ENCODE measurements around the gene IFNLR1. TPM values are rescaled to one million over a fixed set of nuclear protein-coding genes. Genes with fewer than 3 reads are reported as not detected.

Gene IFNLR1
- total and polyA plus RNA-seq, 5 donors = 3.3 to 6.2 (median 5.7) TPM

GRCh38 chr1:24120965-24121364, 66.1 kb downstream of the IFNLR1 start:
- no peak for DNase-seq
- H3K4me1 ChIP-seq (ENCODE audit: control insufficient read depth, insufficient read depth, low read length) = no peaks in the 10 kb centered on the region
- no peak for ATAC-seq
- peak overlapping the region; percentile 61 for H3K27ac ChIP-seq (ENCODE audit: low read length)
- no peaks in the 10 kb centered on the region for H3K9me3 ChIP-seq (ENCODE audit: control insufficient read depth, low read length)
- no peaks in the 10 kb centered on the region for H3K27me3 ChIP-seq (ENCODE audit: control insufficient read depth, insufficient read depth)
- intact Hi-C loops (cut with DNase I) = no loop called here
- H3K4me3 ChIP-seq (ENCODE audit: low read length) = no peak overlapping the region
- WGBS = 69% methylated on average over 3 of the region's 3 CpGs

GRCh38 chr1:24119859-24120756, 67.0 kb downstream of the IFNLR1 start:
- WGBS = 22% methylated on average over 17 of the region's 17 CpGs
- H3K27me3 ChIP-seq (ENCODE audit: control insufficient read depth, insufficient read depth) = no peaks in the 10 kb centered on the region
- intact Hi-C loops (cut with DNase I) = no loop called here
- peak overlapping the region; percentile 61 for H3K27ac ChIP-seq (ENCODE audit: low read length)
- H3K9me3 ChIP-seq (ENCODE audit: control insufficient read depth, low read length) = no peaks in the 10 kb centered on the region
- DNase-seq (peak; percentile 52 to 81 (median 80)), ATAC-seq (peak; percentile 78 to 80)
- H3K4me3 ChIP-seq (ENCODE audit: low read length) = no peak overlapping the region
- no peaks in the 10 kb centered on the region for H3K4me1 ChIP-seq (ENCODE audit: control insufficient read depth, insufficient read depth, low read length)

GRCh38 chr1:24119489-24119858, 67.6 kb downstream of the IFNLR1 start:
- Histone ChIP-seq H3K4me3 (ENCODE audit: low read length) (no peak overlapping the region), H3K9me3 (ENCODE audit: control insufficient read depth, low read length) (no peaks in the 10 kb centered on the region), H3K27ac (ENCODE audit: low read length) (no peak overlapping the region), H3K27me3 (ENCODE audit: control insufficient read depth, insufficient read depth) (no peaks in the 10 kb centered on the region), H3K4me1 (ENCODE audit: control insufficient read depth, insufficient read depth, low read length) (no peaks in the 10 kb centered on the region)
- intact Hi-C loops (cut with DNase I) = no loop called here
- 72% methylated on average over 5 of the region's 5 CpGs for WGBS
- ATAC-seq (no peak), DNase-seq (no peak)

- intact Hi-C loops (cut with DNase I) = no loop called here
- ATAC-seq (no peak), DNase-seq (no peak)
- Histone ChIP-seq H3K27me3 (ENCODE audit: control insufficient read depth, insufficient read depth) (no peaks in the 10 kb centered on the region), H3K27ac (ENCODE audit: low read length) (no peak overlapping the region), H3K4me3 (ENCODE audit: low read length) (no peak overlapping the region), H3K4me1 (ENCODE audit: control insufficient read depth, insufficient read depth, low read length) (no peaks in the 10 kb centered on the region), H3K9me3 (ENCODE audit: control insufficient read depth, low read length) (no peaks in the 10 kb centered on the region)
- whole genome bisulfite sequencing = 76% methylated on average over 8 of the region's 8 CpGs
These were observed 68.5 kb downstream of the IFNLR1 start for GRCh38 chr1:24118410-24119242.

GRCh38 chr1:24117722-24118409, 69.2 kb downstream of the IFNLR1 start:
- H3K4me3 ChIP-seq (ENCODE audit: low read length) = no peak overlapping the region
- 81% methylated on average over 14 of the region's 14 CpGs for WGBS
- intact Hi-C loops (cut with DNase I) = no loop called here
- no peaks in the 10 kb centered on the region for H3K4me1 ChIP-seq (ENCODE audit: control insufficient read depth, insufficient read depth, low read length)
- ATAC-seq = no peak
- H3K9me3 ChIP-seq (ENCODE audit: control insufficient read depth, low read length) = no peaks in the 10 kb centered on the region
- no peak overlapping the region for H3K27ac ChIP-seq (ENCODE audit: low read length)
- H3K27me3 ChIP-seq (ENCODE audit: control insufficient read depth, insufficient read depth) = no peaks in the 10 kb centered on the region
- peak in 1 of 3 donors; percentile 43 for DNase-seq

- intact Hi-C loops (cut with DNase I) = no loop called here
- no peaks in the 10 kb centered on the region for H3K4me1 ChIP-seq (ENCODE audit: control insufficient read depth, insufficient read depth, low read length)
- no peak overlapping the region for H3K4me3 ChIP-seq (ENCODE audit: low read length)
- no peaks in the 10 kb centered on the region for H3K27me3 ChIP-seq (ENCODE audit: control insufficient read depth, insufficient read depth)
- ATAC-seq (no peak), DNase-seq (no peak)
- WGBS = 97% methylated on average over 2 of the region's 2 CpGs
- no peaks in the 10 kb centered on the region for H3K9me3 ChIP-seq (ENCODE audit: control insufficient read depth, low read length)
- no peak overlapping the region for H3K27ac ChIP-seq (ENCODE audit: low read length)
These were observed 70.0 kb downstream of the IFNLR1 start for GRCh38 chr1:24117132-24117531.

- intact Hi-C loops (cut with DNase I) = loop anchor here in 3 of 4 donors (5.0 kb wide), 1 partner anchor 42 kb away; no protein-coding TSS in a partner anchor
- WGBS = 92% methylated on average over 6 of the region's 6 CpGs
These were observed 72.3 kb downstream of the IFNLR1 start for GRCh38 chr1:24114753-24115152.

GRCh38 chr1:24113641-24114033, 73.5 kb downstream of the IFNLR1 start:
- Histone ChIP-seq H3K9me3 (ENCODE audit: control insufficient read depth, low read length) (no peaks in the 10 kb centered on the region), H3K27me3 (ENCODE audit: control insufficient read depth, insufficient read depth) (no peaks in the 10 kb centered on the region), H3K27ac (ENCODE audit: low read length) (no peak overlapping the region), H3K4me3 (ENCODE audit: low read length) (no peak overlapping the region), H3K4me1 (ENCODE audit: control insufficient read depth, insufficient read depth, low read length) (peaks cover 2% of the 10 kb centered on the region)
- no peak for ATAC-seq
- 75% methylated on average over 6 of the region's 6 CpGs for WGBS
- peak in 1 of 3 donors; percentile 53 for DNase-seq
- intact Hi-C loops (cut with DNase I) = loop anchor here in 3 of 4 donors (5.0 kb wide), 1 partner anchor 41 kb away; no protein-coding TSS in a partner anchor

More at GRCh38 chr1:24114753-24115152, 72.3 kb downstream of the IFNLR1 start:
- Histone ChIP-seq H3K27ac (ENCODE audit: low read length) (no peak overlapping the region), H3K4me3 (ENCODE audit: low read length) (no peak overlapping the region), H3K27me3 (ENCODE audit: control insufficient read depth, insufficient read depth) (no peaks in the 10 kb centered on the region), H3K4me1 (ENCODE audit: control insufficient read depth, insufficient read depth, low read length) (peaks cover 2% of the 10 kb centered on the region), H3K9me3 (ENCODE audit: control insufficient read depth, low read length) (no peaks in the 10 kb centered on the region)
- ATAC-seq (no peak), DNase-seq (no peak)

- Histone ChIP-seq H3K9me3 (ENCODE audit: control insufficient read depth, low read length) (no peaks in the 10 kb centered on the region), H3K27ac (ENCODE audit: low read length) (peak within 1 kb of the TSS; percentile 98), H3K27me3 (ENCODE audit: control insufficient read depth, insufficient read depth) (no peaks in the 10 kb centered on the region), H3K4me1 (ENCODE audit: control insufficient read depth, insufficient read depth, low read length) (peaks cover 2% of the 10 kb centered on the region), H3K4me3 (ENCODE audit: low read length) (peak within 1 kb of the TSS; percentile 53)
- peak; percentile 80 to 88 (median 87) for DNase-seq
- intact Hi-C loops (cut with DNase I) = loop anchor here in 3 of 4 donors (5.0 kb wide), 1 partner anchor 40 kb away; no protein-coding TSS in a partner anchor
- 22% methylated on average over 27 of the region's 27 CpGs for WGBS
- peak; percentile 82 to 84 for ATAC-seq
These were observed 74.9 kb downstream of the IFNLR1 start, which contains the start of gene MYOM3 for GRCh38 chr1:24111996-24112779. TSS of gene MYOM3 (minus strand) at chr1:24112135. CDS start at chr1:24108636, 3,499 bp downstream.
